Stimulated activated CD8-positive, alpha-beta memory T cell treated with anti-CD3 and anti-CD28 coated beads, Interleukin-7, amount 100 ng/mL, for 24 hours (primary cell): ENCODE data around the gene NOBOX.
"Not testable (repeated sequence)": the region's sequence is repeated elsewhere in the genome, so short reads cannot be mapped to it uniquely, and the experiment has no call there.

Experiments
- DNase-seq: peaks from one replicate; pipeline ENCODE4 v3.0.0-alpha.2; 2020; ENCODE audit warnings: low read depth

Gene NOBOX

DNA sequence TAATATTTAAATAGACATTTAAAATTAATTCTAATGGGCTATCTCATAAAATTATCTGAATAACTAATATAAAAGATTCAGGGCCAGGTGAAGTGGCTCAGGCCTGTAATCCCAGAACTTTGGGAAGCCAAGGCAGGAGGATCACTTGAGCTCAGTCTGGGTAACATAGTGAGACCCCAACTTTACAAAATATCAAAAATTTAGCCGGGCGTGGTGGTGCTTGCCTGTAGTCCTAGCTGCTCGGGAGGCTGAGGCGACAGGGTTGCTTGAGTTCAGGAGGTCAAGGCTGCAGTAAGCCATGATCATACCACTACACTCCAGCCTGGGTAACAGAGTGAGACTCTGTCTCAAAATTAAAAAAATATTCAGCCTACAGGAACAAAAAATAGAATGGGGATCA is 12.5 kb downstream of the NOBOX start:
- DNase-seq, result no peak

DNA sequence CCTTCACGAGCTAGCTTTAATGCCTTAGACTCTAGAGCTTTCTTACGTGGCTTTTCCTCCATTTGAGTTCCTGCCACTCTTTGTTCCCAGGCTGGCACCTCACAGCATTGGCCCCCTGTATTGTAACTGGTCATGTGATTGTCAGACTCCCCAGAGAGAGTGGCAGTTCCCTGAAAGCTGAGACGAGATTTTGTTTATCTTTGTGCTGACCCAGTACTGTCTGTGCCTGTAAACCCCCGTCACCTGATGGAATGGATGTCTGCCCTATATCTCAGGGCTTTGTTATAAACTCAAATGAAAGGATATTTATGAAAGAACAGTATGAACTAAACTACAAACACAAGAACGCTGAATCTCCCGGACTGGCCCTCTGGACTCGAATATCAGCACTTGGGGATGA is 13.0 kb downstream of the NOBOX start:
- DNase-seq, result no peak

DNA sequence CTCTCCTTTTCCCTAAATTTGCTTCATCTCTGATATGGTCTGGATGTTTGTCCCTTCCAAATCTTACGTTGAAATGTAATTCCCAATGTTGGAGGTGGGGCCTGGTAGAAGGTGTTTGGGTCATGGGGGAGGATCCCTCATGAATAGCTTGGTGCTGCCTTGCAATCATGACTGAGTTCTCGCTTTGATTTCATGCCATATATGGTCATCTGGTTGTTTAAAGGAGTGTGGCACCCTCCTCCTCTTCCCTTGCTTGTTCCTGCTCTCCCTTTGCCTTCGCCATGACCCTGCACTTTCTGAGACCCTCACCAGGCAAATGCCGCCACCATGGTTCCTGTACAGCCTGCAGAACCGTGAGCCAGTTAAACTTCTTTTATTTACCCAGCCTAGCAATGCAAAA is 14.5 kb downstream of the NOBOX start:
- DNase-seq, result no peak

DNA sequence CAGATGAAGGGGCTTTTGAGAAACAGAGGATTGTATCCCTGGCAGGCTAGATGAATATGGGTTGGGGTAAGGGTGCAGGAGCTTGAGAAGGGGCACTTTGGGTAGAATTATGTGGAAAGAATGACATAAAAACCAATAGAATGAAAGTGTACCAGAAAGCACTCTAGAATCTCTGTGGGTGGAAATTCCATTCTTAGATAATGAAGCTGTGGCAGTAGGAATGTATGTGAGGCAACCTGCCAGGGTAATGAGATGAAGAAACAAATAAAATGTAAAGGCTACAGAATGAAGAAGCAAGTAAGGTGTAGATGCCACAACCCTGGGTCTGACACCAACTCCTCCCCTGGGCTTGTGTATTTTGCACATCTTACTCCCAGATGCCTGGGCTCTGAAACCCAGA is 16.8 kb downstream of the NOBOX start:
- DNase-seq, result no peak

DNA sequence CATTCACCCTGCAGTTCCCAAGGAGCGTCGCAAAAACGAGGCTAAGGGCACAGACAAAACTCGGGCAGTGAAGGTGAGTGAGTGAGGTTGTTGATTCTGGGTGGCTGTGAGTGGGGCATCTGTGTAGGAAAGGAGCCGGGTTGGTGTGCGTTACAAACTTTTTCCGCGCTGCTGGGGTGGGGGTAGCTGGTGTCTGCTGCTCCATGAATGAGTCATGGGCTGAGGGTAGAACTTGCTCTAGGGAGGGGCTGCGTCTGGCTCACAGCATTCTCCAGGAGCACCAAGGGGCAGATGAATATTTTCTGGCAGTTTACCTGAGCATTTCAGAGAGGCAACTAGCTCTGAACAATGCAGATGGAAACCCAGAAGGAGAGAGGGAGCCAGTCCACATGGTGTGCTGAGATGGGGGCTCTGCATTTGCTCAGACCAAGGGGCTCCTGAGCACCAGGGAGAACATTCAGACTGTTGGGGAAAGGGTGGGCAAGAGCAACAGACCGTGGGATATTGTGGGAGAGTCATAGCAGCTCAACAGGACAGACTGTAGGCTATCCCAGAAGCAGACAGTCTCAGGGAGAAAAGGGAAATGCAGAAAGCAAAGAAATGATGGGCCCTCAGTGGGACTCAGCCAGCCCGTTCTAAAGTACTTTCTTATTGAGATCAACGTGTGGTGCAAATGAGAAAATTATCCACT is 18.8 kb downstream of the NOBOX start:
- DNase-seq, result peak; percentile 6

DNA sequence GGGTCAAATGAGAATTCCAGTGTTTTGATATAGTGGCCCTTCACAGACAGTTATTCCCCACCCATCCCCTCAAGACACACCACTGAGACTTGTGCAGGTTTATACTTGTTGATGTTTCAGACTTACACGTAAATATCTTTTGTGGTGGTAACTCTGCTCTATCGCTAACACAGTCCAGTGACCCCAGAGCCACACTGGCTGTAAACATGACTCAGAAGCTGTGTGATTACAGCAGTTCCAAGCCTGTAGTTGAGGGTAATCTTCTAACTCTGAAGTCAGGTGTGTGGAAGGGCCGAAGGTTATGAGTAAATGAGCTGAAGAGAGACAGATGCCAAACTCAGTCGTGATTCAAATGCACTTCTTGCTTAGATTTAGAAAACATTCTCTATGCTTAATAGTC is 19.4 kb downstream of the NOBOX start:
- no peak for DNase-seq

DNA sequence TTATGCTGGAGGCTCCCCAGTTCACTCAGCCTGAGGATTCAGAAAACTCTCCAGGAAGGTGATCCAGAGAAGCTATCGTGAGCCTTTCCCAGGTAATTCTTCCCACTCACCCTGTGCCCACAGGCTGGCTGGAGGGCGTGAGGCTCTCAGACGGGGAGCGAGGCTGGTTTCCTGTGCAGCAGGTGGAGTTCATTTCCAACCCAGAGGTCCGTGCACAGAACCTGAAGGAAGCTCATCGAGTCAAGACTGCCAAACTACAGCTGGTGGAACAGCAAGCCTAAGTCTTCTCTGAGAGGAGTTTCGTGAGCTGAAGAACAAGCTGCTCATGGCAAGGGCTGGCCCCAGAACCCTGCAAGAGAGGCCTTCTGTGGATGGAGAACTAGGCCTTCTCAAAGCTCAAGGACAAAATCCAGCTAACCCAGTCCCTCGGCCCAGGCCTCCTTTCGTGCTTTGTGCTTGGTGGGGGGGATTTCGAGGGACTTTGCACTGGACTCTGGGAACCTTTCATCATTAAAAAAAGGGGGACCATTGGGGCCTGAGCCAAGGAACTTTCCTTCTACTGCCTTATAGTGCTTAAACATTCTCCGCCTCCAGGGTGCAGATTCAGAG is 23.6 kb downstream of the NOBOX start:
- DNase-seq, result no peak

DNA sequence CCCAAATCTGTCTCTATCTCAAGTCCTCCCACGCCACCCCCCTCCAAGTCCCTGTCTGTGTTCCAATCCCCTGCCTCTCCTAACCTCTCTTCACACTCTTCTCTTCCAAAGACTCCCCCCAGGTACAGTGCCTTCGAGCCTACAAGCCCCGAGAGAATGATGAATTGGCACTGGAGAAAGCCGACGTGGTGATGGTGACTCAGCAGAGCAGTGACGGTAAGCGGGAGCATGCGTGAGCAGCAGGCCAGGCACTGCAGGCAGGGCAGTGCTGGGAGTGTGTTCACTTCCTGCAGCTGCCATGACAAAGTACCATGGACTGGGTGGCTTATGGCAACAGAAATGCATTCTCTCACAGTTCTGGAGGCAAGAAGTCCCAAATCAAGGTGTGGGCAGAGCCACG is 24.8 kb downstream of the NOBOX start:
- no peak for DNase-seq

DNA sequence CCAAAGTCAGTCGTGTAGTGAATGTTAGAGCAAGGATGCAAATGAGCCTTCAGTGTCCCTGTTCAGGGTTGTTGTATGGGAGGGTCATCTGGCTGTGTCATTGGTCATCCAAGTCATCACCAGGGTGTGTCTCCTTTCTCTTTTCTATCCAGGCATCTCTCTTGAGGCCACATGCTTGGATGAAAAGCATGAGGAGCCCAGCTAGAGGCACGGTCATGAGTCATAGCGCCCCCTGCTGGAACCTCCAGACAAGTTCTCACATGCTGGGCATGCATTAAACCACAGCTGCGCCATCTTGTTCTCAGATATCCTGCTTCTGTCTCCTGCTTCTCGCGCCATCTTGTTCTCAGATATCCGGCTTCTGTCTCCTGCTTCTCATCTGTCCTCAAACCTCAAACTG is 34.3 kb downstream of the NOBOX start:
- DNase-seq, result not testable (repeated sequence)

DNA sequence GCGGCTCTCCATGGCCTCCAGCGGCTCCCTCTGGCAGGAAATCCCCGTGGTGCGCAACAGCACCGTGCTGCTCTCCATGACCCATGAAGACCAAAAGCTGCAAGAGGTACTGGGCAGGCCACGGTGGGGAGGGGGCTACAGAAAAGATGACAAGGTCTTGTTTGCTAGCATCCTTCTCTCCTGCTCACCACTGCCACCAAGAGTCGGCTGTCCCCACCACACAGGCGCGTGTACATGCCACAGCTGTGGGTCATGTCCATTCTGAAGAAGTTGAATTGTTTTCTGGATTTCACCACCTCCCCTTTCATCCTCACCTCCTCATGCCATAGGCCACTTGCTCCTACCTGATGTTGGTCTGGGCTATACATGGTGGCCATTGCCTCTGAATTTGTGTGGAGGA is 36.2 kb downstream of the NOBOX start:
- DNase-seq, result not testable (repeated sequence)

DNA sequence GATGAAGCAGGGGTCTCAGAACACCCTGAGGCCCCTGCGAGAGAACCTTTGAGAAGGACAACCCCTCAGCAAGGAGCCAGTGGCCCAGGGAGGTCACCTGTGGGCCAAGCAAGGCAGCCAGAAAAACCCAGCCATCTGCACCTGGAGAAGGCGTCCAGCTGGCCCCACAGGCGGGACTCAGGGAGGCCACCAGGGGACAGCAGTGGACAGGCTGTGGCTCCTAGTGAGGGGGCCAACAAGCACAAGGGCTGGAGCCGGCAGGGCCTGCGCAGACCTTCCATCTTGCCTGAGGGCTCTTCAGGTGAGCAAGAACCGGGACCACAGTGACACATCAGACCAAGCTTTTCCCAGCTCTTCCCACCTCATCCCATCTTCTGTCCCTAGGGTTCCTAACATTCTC is 38.0 kb downstream of the NOBOX start:
- DNase-seq, result not testable (repeated sequence)

DNA sequence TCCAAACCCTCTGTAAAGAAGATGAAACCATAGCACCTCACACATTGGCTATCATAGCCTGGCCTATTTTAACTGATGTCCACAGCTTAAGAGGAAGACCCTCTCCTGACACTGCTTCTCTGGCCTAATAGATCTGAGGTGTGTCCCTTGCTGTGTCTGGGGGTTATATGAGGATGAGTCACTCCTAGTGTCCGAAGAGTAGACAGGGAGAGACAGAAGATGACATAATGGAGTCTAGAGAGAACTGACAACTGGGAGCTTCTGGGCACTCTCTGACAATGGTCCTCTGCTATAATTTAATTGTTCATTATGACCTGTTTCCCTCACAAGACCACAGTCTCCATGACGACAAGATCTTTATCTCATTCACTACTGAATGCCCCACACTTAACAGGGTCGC is 41.4 kb downstream of the NOBOX start:
- not testable (repeated sequence) for DNase-seq

DNA sequence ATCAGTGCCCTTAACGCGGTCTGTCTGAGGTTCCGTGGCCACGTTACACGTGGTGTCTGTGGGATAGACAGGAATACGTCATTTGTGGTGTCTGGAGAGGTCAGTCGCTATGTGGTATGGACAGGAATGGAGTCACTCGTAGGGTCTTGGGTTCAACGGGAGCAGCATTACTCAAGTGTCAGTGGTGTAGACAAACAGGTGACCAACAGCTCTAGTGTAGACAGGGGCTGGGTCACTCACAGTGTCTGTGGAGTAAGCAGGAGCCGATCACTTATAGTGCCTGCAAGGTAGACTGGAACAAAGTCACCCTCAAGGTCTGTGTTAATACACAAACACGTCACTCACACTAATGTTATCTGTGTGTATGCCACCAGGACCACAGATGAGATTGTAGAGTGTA is 46.6 kb downstream of the NOBOX start:
- not testable (repeated sequence) for DNase-seq

DNA sequence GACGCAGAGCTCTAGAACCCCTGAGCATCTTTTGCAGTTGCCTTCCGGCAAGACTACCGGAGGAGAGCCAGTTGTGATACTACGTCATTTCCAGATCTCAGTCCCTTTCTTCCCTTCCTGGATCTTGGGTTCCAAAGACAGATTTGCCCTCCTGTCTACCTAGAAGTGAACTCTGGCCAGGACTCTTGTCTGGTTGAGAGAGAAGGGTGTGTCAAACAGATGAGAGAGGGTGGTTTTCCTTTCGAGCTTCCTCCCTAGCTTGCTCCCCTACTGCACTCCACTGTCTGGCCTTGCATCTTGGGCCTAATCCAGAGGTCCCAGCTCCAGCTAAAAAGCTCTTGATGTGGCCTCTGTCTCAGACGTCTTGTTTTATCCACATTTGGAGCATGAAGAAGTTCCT is 47.3 kb downstream of the NOBOX start:
- DNase-seq, result not testable (repeated sequence)

DNA sequence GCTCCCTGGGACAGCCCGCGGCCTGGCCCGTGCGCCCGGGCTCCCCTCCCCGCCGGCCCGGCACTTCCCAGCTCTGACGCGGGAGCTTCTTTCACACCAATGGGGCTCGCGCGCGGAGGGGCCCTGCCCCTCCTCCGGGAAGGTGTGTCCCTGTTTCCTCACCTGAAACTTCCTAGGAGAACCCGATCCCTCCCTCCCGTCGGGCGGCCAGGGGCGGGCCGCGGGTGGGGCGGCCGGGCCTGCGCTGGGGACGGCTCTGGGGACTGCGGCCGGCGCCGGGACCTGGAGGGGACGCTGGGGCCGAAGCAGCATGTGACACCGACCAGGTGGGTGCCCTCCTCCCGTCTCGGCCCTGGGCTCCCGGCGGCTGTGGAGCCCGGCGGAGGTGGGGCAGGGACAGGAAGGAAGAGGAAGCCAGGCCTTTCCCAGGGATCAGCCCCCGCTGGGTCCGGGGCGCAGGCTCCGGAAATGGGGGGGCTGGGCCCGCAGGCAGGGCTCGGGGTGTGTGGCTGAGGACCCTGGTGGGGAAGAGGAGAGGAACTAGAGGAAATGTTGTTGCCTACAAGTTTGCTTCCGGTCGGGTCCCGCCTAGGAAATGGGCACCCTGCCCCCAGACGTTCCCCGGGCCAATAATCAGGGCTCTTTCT is 48.2 kb downstream of the NOBOX start, which contains the start of gene ARHGEF5:
ARHGEF5 (plus strand) TSS at position 227 of the 647 bp plus-strand sequence. CDS start 7,268 bp downstream, outside the sequence.
- not testable (repeated sequence) for DNase-seq

DNA sequence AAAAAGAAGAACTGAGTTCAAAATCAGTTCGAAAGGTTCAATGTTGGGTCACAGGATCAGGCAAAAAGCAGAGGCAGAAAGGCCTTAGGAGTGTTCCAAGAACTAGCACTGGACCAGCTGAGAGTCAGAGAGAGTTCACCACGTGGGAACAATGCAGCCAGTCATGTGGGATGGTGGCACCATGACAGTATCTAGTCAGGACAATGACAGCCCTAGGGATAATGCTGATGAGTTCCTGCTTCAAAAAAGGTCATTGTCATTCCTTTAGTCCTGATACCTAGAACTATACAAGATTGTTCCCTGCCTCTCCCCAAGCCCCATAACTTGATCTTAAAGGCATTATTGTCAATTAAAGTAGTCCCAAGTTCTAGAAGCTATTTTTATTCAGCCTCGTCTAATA is 51.8 kb downstream of the NOBOX start:
- DNase-seq, result not testable (repeated sequence)

DNA sequence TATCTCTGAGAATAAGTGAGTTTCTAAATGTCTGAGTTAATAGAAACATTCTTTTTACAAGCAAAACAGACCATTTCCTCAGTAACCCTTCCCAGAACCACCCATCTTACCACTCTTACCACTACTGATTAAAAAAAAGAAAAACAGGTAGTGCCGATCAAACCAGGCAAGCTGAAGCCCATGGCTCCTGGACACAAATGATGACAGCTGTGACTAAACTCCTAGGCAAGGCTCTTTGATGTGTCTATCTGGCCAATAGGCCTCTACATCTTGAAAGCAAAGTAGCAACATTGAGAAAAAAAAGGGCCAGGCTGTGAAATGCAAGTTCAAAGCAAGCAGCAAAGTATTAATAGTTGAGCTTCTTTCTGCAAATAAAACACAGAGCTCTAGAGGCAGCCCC is 54.9 kb downstream of the NOBOX start:
- not testable (repeated sequence) for DNase-seq
